ENCODE results near the gene IRS1.

Gene IRS1

DNA sequence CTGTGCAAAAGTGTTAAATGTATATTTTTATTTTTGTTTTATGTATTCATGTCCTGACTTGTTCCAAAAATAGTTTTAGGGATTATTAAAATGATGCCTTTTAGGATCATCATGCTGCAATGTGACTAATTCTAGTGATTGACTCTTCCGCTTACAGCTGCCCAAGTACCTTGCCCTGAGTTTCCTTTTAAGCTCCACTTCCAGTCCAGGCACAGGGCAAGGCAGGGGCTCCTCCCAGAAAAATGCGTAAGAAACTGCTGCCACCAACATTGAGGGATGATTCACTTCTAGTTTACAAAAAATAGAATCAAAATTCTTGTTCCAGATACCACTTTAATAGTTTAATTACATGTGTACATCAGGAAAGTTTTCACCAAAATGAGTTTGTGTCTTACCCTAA lies 116.4 kb downstream of the IRS1 start:
- no peak for DNase-seq

All from stimulated activated CD8-positive, alpha-beta memory T cell treated with anti-CD3 and anti-CD28 coated beads, Interleukin-4, amount 100 ng/mL, for 48 hours (primary cell).